Mucosa of descending colon (tissue), 3 donors: ENCODE data around the gene MPP3. TPM values are rescaled to one million over a fixed set of nuclear protein-coding genes. Genes with fewer than 3 reads are reported as not detected.

Source experiments
- ATAC-seq: fragments of 200-7000 bp; cut with Tn5 transposase; one replicate; pipeline ENCODE4 v1.9.1; 2020; ENCODE audit warnings: mild to moderate bottlenecking, moderate library complexity
- DNase-seq, 3 donors: peaks; one replicate each; pipeline ENCODE4 v3.0.0-alpha.2; 2020
- H3K36me3 ChIP-seq: fragments of 200-600 bp; one replicate; pipeline ENCODE4 v1.8.0; 2021; ENCODE audit warnings: low read depth, mild to moderate bottlenecking
- H3K4me1 ChIP-seq: fragments of 200-600 bp; one replicate; pipeline ENCODE4 v1.8.0; 2021; ENCODE audit warnings: low read depth, mild to moderate bottlenecking
- H3K4me3 ChIP-seq: fragments of 200-600 bp; one replicate; pipeline ENCODE4 v1.8.0; 2021; ENCODE audit warnings: mild to moderate bottlenecking
- H3K9me3 ChIP-seq: fragments of 200-600 bp; one replicate; pipeline ENCODE4 v1.8.0; 2021; ENCODE audit warnings: mild to moderate bottlenecking
- intact Hi-C, 2 donors: fragments of 100-400 bp; cut with DNase I in 1 of 2; cut with micrococcal nuclease in 1 of 2; formaldehyde crosslinking; loops; one replicate each; pipeline versions ENCODE4 v1.11.0 to v1.11.1; 2022; cut with DNase I, micrococcal nuclease
- long read RNA-seq, 2 donors: library from polyadenylated mRNA; unstranded; transcript quantifications; one replicate each; pipeline ENCODE4 v2.0.0, GENCODE V29; 2019 to 2021
- total RNA-seq, 3 donors: library from RNA; stranded (reverse); fragmentation: NEBNext Ultra II Directional in 2 of 3; extraction: Animal tissue kit (Norgen Biotek cat#: 25700) in 2 of 3; gene quantifications; one replicate each; pipeline versions ENCODE4 v1.2.1 to v1.2.4, GENCODE V29; 2021 to 2023
- TF ChIP-seq, protein P1 (sequence below): fragments of 200-600 bp; IDR thresholded peaks from one replicate; pipeline ENCODE4 v1.8.0; 2022; ENCODE audit warnings: antibody characterized with exemption, mild to moderate bottlenecking
- donor health status: DM: no; HTN: no; CAD: no; lungs with moderate emphysema.
- donor health status: DM: no; HTN: no; CAD: no.
- donor health status: DM: no; HTN: yes; CAD: no.

MPP3 gene, protein sequence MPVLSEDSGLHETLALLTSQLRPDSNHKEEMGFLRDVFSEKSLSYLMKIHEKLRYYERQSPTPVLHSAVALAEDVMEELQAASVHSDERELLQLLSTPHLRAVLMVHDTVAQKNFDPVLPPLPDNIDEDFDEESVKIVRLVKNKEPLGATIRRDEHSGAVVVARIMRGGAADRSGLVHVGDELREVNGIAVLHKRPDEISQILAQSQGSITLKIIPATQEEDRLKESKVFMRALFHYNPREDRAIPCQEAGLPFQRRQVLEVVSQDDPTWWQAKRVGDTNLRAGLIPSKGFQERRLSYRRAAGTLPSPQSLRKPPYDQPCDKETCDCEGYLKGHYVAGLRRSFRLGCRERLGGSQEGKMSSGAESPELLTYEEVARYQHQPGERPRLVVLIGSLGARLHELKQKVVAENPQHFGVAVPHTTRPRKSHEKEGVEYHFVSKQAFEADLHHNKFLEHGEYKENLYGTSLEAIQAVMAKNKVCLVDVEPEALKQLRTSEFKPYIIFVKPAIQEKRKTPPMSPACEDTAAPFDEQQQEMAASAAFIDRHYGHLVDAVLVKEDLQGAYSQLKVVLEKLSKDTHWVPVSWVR
- total RNA-seq, result 1 to 10 TPM; 1.8 to 8.6 (median 3.7) TPM
- long read RNA-seq, donor 1, partial matches to known transcripts, result 2 of 4 reads
- long read RNA-seq, donor 1, other reads (novel, unspliced or antisense), result 2 of 4 reads
- long read RNA-seq, donor 2, partial matches to known transcripts, result 1 of 1 reads
- long read RNA-seq, donor 2, other reads (novel, unspliced or antisense), result 0 of 1 reads

DNA sequence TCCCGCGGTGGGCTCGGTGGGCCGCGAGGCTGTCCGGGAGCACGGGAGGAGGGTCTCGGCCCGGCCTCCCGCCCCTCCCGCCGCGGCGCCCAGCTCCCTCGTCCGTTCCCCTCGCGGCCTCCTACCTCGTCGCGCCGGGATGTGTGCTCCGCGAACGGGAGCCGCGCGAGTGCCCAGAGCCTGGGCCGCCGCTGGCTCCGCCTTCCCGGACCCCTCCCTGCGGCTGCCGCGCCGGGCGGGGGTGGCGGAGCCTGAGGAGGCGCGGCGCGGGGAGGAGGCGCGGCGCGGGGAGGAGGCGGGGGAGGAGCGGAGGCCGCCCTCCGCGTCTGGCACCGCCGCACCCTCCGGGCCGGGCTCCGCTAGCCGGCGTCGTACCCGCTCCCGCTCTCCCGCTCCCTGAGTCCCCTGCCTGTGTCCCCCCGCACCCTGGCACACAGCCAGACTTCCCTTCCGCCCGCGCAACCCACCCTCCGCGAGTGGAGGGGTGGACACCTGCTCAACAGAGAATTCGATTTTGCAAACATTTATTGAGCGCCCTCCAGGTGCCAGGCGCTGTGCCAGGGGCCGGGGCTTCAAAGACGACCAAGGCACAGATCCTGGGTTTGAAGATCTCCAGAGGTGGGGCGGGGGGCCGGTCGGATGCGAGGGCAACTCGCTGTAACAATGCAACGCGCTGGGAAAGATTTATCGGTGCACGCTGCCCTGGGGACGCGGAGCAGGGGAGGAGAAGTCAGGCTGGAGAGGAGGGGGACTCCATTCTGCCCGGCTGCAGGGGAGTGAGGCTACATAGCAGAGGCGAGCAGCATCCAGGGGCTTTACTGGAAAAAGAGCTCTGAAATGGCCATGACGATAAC is at the start of gene MPP3:
Gene MPP3 (minus strand): TSS at position 171 of the 854 bp plus-strand sequence. CDS start 1,240 bp downstream, outside the sequence.
- Histone ChIP-seq H3K9me3 (no peaks in the 10 kb centered on the region), H3K4me3 (peak within 1 kb of the TSS; percentile 26), H3K36me3 (no peaks in the 10 kb centered on the region), H3K4me1 (peaks cover 6% of the 10 kb centered on the region)
- TF ChIP-seq, protein P1, sequence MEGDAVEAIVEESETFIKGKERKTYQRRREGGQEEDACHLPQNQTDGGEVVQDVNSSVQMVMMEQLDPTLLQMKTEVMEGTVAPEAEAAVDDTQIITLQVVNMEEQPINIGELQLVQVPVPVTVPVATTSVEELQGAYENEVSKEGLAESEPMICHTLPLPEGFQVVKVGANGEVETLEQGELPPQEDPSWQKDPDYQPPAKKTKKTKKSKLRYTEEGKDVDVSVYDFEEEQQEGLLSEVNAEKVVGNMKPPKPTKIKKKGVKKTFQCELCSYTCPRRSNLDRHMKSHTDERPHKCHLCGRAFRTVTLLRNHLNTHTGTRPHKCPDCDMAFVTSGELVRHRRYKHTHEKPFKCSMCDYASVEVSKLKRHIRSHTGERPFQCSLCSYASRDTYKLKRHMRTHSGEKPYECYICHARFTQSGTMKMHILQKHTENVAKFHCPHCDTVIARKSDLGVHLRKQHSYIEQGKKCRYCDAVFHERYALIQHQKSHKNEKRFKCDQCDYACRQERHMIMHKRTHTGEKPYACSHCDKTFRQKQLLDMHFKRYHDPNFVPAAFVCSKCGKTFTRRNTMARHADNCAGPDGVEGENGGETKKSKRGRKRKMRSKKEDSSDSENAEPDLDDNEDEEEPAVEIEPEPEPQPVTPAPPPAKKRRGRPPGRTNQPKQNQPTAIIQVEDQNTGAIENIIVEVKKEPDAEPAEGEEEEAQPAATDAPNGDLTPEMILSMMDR, result no peak
- ATAC-seq, result peak; percentile 98
- DNase-seq, result peak; percentile 67 to 86 (median 72)
- intact Hi-C loops, result no loop called here

DNA sequence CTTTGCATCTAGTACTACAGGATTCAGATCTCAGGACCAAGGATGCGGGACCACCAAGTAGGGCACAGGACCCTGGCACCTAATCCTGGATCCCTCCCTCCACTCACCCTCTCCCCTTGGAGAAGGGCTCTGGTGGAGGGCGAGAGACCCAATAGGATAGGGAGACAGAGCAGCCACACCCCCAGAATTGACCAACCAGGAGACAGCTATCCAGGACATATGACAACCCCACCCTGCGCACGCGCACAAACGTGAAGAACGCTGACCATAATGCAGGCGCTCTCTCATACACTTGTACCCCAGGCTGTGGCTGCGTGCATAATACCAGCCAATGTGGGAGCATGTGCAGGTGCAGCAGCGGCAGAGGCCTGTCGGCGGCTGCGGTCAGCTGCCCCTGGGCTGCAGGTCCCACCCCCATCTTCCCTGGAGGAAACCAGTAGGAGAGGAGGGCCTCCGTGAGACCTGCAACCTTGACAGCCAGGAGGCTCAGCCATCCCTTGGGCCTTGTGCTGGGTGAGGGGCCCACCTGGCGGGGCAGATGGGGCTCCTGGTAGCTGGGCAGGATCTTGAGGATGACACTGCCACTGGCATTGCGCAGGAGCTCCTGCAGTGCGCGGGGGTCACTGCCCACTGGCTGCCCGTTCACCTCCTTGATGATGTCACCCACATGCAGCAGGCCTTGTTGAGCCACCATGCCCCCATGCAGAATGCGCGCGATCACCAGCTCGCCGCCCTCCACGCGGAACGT is 49.0 kb upstream of the MPP3 start:
- Histone ChIP-seq H3K4me1 (peaks cover 8% of the 10 kb centered on the region), H3K36me3 (no peaks in the 10 kb centered on the region), H3K4me3 (no peak overlapping the region), H3K9me3 (no peaks in the 10 kb centered on the region)
- ATAC-seq, result no peak
- no peak for DNase-seq
- intact Hi-C loops, result no loop called here
- TF ChIP-seq, protein P1, result no peak

DNA sequence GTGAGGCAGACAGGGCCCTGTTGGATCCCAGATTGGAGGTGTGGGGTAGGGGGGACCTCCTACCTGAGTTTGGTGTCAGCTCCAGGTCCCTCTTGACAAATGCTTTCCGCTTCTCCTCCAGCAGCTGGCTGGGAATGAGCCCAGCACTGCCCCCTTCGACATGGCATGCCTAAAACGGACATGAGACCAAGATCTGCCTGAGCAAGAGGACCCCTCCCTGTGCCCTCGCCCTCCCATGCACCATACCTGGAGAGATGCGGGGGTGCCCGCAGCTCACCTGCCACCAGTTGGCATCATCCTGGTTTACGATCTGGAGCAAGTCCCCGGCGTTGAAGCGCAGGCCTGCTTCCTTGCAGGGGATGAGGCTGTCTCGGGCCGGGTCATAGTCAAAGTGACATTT is 48.2 kb upstream of the MPP3 start:
- intact Hi-C loops, result no loop called here
- no peak overlapping the region for H3K4me3 ChIP-seq
- H3K36me3 ChIP-seq, result no peaks in the 10 kb centered on the region
- H3K9me3 ChIP-seq, result no peaks in the 10 kb centered on the region
- TF ChIP-seq, protein P1, result no peak
- ATAC-seq (no peak), DNase-seq (no peak)
- peaks cover 8% of the 10 kb centered on the region for H3K4me1 ChIP-seq

DNA sequence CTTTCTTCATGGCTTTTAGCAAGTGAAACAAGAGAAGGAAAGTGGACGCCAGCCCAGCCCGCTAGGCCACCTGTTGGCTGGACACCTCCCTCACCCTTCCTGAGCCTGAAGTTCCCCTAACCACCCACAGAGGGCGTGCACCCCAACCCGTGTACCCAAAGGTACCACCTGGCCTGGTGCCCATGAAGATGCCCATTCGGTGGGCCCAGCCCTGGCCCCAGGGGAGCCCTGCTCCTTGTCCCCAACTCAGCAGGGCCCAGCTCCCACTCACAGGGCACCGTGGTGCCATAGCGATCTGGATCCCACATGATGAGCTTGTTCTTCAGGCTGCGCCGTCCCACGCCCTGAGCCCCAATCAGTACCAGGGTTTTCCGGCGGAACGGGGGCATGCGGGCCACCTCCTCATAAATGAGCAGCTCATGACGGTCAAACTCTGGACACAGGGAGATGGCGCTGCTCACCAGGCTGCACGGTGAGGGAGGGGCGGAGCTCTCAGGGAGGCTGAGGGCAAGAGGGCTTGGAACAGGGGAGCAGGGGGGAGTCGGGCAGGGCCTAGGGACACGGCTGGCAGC is 47.6 kb upstream of the MPP3 start:
- intact Hi-C loops, result no loop called here
- H3K9me3 ChIP-seq, result no peaks in the 10 kb centered on the region
- ATAC-seq, result peak; percentile 71
- H3K4me3 ChIP-seq, result no peak overlapping the region
- TF ChIP-seq, protein P1, result peak; percentile 86
- H3K36me3 ChIP-seq, result no peaks in the 10 kb centered on the region
- H3K4me1 ChIP-seq, result peaks cover 8% of the 10 kb centered on the region
- DNase-seq, result peak in 2 of 3 donors; percentile 74 to 78
